ENCODE data around the gene CRIP1.

CRIP1 gene

GRCh38 chr14:105519946-105520698, 33.4 kb downstream of the CRIP1 start:
- DNase-seq: no peak

GRCh38 chr14:105525326-105525725, 38.6 kb downstream of the CRIP1 start:
- DNase-seq: no peak

- no peak for DNase-seq
Measured at GRCh38 chr14:105525861-105526775, 39.4 kb downstream of the CRIP1 start, which contains the start of gene TMEM121. TSS of gene TMEM121 (plus strand) at chr14:105526583. CDS start at chr14:105528835, 2,252 bp downstream.

- DNase-seq: no peak
Measured at GRCh38 chr14:105526776-105527380, 40.2 kb downstream of the CRIP1 start.

GRCh38 chr14:105527381-105527825, 40.7 kb downstream of the CRIP1 start:
- no peak for DNase-seq

GRCh38 chr14:105527826-105528585, 41.3 kb downstream of the CRIP1 start:
- peak; percentile 71 for DNase-seq

GRCh38 chr14:105528586-105529318, 42.1 kb downstream of the CRIP1 start:
- DNase-seq: no peak

GRCh38 chr14:105529319-105529568, 42.6 kb downstream of the CRIP1 start:
- no peak for DNase-seq

GRCh38 chr14:105529569-105530284, 43.0 kb downstream of the CRIP1 start:
- no peak for DNase-seq

- no peak for DNase-seq
Measured at GRCh38 chr14:105530285-105531087, 43.8 kb downstream of the CRIP1 start.

GRCh38 chr14:105531088-105531893, 44.6 kb downstream of the CRIP1 start:
- no peak for DNase-seq

GRCh38 chr14:105531894-105532623, 45.4 kb downstream of the CRIP1 start:
- no peak for DNase-seq

- DNase-seq: peak; percentile 2
Measured at GRCh38 chr14:105532735-105533141, 46.1 kb downstream of the CRIP1 start.

- DNase-seq: no peak
Measured at GRCh38 chr14:105533391-105533790, 46.7 kb downstream of the CRIP1 start.

GRCh38 chr14:105533811-105534498, 47.3 kb downstream of the CRIP1 start:
- no peak for DNase-seq

GRCh38 chr14:105534586-105534985, 47.9 kb downstream of the CRIP1 start:
- DNase-seq: no peak

- DNase-seq: no peak
Measured at GRCh38 chr14:105536051-105536450, 49.4 kb downstream of the CRIP1 start.

Measured in OCI-M1 (cell line).